T-helper 1 cell treated with Interleukin-12 subunit alpha and Interleukin-12 subunit beta and Interleukin-4 antibody, amounts not matched to agents 30 μg/mL and 1 μg/mL, for 36 hours (primary cell): ENCODE results near the gene CFAP73.
"Not testable (repeated sequence)": the region's sequence is repeated elsewhere in the genome, so short reads cannot be mapped to it uniquely, and the experiment has no call there.

Experiments
- H3K27ac Mint-ChIP-seq: one replicate; pipeline ENCODE4 v1.8.0; 2021; ENCODE audit warnings: mild to moderate bottlenecking, mixed read lengths
- H3K27me3 Mint-ChIP-seq: one replicate; pipeline ENCODE4 v1.8.0; 2021; ENCODE audit warnings: low read depth, mixed read lengths
- H3K36me3 Mint-ChIP-seq: one replicate; pipeline ENCODE4 v1.8.0; 2021; ENCODE audit warnings: low read depth, mixed read lengths
- H3K4me1 Mint-ChIP-seq: one replicate; pipeline ENCODE4 v1.8.0; 2021; ENCODE audit warnings: low read depth, mixed read lengths
- H3K4me3 Mint-ChIP-seq: one replicate; pipeline ENCODE4 v1.8.0; 2021; ENCODE audit warnings: mild to moderate bottlenecking, moderate library complexity, mixed read lengths
- H3K9me3 Mint-ChIP-seq: one replicate; pipeline ENCODE4 v1.8.0; 2021; ENCODE audit warnings: mixed read lengths

The CFAP73 gene

DNA sequence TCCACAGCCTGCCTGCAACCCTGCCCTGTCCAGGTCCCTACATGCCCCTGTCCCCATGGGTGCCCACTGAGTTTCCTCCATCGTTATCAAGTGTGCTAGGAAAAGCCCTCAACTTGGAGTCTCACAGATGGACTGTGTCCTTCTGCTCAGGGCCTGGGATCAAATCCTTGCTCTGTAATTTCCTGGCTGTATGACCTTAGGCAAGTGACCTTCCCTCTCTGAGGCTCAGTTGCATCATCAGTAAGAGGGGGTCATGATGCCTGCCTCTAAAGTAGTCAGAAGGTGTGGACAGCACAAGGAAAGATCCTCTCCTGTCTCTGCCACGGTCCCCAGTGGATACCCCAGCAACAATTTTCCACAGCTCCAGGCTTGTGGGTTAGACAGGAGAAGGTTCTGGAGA is 36.1 kb upstream of the CFAP73 start:
- no peaks in the 10 kb centered on the region for H3K27me3 Mint-ChIP-seq
- no peak overlapping the region for H3K4me3 Mint-ChIP-seq
- no peaks in the 10 kb centered on the region for H3K9me3 Mint-ChIP-seq
- no peaks in the 10 kb centered on the region for H3K36me3 Mint-ChIP-seq
- H3K4me1 Mint-ChIP-seq, result peaks cover 4% of the 10 kb centered on the region
- no peak overlapping the region for H3K27ac Mint-ChIP-seq

DNA sequence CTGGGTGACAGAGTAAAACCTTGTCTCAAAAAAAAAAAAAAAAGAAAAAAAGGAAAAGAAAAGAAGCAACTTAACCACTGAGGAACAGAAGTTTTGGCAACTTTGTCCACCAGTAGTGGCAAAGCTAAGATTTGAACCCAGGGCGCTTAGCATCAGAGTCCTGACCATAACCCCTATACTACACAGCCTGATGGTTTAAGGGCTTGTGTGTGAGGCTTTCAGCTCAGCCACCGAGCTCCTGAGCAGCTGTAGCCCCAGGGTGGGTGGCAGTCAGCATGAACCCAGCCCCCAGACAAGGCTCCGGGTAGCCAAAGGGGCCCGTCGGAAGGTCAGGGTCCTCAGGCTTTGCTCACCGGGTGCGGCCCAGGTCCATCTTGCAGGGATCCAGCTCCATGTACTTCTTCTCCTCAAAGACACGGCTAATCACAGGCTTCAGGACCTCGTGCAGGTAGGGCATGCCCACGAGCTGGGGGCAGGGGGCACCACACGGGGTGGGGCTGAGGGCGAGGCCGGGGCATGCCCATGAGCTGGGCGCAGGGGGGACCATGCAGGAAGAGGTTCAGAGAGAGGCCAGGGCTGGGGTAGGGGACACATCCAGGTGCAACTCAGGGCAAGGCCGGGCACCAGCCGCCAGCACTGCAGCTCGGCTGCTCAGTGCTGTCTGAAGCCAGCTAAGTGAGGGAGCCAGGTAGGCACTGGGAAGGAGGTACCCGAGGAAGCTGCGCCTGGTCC is 34.9 kb upstream of the CFAP73 start:
- Mint-ChIP-seq H3K27me3 (no peaks in the 10 kb centered on the region), H3K9me3 (no peaks in the 10 kb centered on the region), H3K36me3 (no peaks in the 10 kb centered on the region), H3K27ac (no peak overlapping the region), H3K4me1 (peaks cover 2% of the 10 kb centered on the region), H3K4me3 (no peak overlapping the region)

DNA sequence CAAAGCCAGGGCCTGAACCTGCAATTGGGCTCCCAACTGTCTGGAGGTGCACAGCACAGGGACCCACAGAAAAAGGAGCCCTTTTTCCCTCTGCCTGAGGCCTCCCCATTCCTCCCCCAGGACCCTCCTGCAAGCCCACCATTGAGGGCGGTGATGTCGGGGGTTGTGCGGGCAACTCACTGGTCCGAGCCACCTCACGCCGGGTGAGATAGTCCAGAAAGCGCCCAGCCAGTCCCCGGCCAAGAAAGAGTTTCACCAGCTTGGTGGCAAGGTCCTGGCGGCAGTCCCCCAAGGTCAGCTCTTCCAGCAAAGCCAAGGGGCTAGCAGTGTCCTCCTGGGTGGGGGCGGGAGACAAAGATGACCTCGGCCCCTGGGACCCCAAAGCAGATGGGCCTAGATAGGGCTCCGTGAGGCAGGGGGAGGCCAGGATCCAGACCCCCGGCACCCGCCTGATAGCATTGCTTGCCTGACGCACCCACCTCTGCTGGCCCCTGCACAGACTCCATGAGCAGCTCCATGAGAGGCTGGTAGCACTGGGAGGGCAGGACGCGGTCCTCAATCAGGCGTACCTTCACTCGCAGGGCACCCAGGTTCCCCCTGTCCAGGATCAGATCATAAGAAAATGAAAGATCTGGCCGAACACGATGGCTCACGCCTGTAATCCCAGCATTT is 33.9 kb upstream of the CFAP73 start:
- H3K27me3 Mint-ChIP-seq, result no peaks in the 10 kb centered on the region
- H3K9me3 Mint-ChIP-seq, result no peaks in the 10 kb centered on the region
- no peak overlapping the region for H3K4me3 Mint-ChIP-seq
- H3K4me1 Mint-ChIP-seq, result no peaks in the 10 kb centered on the region
- no peaks in the 10 kb centered on the region for H3K36me3 Mint-ChIP-seq
- no peak overlapping the region for H3K27ac Mint-ChIP-seq

DNA sequence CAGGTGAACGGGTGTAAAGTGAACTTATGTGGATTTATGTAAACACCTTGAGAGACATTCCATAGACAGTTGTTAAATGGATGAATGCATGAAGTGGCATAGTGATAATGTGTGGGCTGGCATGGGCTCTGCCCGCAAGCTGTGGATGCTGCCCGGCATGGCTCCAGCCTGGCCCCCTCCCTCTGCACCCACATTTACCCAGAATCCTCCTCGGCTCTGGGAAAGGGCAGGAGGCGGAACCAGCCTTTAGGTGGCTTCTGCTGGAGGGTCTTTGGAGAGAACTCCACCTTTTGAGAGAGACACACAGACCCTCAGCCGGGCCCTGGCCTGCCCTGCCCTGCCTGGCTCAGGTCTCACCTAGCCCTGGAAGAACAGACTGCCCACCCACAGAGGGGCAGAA is 32.6 kb upstream of the CFAP73 start:
- no peaks in the 10 kb centered on the region for H3K4me1 Mint-ChIP-seq
- H3K9me3 Mint-ChIP-seq, result no peaks in the 10 kb centered on the region
- H3K36me3 Mint-ChIP-seq, result no peaks in the 10 kb centered on the region
- H3K27me3 Mint-ChIP-seq, result no peaks in the 10 kb centered on the region
- no peak overlapping the region for H3K4me3 Mint-ChIP-seq
- H3K27ac Mint-ChIP-seq, result no peak overlapping the region

DNA sequence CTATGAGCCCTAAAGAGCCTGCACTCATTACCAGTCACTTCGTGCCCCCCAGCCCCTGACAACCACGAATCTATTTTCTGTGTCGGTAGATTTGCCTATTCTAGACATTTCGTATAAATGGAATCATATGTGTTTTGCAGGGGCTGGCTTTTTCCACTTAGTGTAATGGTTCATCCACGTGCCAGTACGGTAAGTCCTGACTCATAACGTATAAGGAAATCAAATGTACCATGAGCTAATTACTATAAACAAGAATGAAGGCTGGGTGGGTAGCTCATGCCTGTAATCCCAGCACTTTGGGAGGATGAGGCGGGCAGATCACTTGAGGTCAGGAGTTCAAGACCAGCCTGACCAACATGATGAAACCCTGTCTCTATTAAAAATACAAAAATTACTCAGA is 31.8 kb upstream of the CFAP73 start:
- H3K4me3 Mint-ChIP-seq, H3K4me1 Mint-ChIP-seq, H3K27me3 Mint-ChIP-seq, H3K27ac Mint-ChIP-seq, H3K9me3 Mint-ChIP-seq, H3K36me3 Mint-ChIP-seq: not testable (repeated sequence)

DNA sequence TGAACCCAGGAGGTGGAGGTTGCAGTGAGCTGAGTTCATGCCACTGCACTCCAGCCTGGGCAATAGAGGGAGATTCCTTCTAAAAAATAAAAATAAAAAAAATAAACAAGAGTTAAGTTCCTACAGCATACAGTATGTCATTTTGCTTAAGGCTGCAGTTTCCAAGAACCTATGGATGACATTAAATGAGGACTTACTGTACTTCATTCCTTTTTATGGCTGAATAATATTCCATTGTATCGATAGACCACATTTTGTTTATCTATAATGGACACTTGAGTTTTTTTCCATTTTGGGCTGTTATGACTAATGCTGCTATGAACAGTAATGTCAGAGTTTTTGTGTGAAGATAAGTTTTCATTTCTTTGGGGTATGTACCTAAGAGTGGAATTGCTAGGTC is 31.4 kb upstream of the CFAP73 start:
- no peaks in the 10 kb centered on the region for H3K4me1 Mint-ChIP-seq
- H3K27ac Mint-ChIP-seq, result no peak overlapping the region
- peaks cover 6% of the 10 kb centered on the region for H3K9me3 Mint-ChIP-seq
- H3K27me3 Mint-ChIP-seq, result peaks cover 3% of the 10 kb centered on the region
- no peak overlapping the region for H3K4me3 Mint-ChIP-seq
- H3K36me3 Mint-ChIP-seq, result no peaks in the 10 kb centered on the region

DNA sequence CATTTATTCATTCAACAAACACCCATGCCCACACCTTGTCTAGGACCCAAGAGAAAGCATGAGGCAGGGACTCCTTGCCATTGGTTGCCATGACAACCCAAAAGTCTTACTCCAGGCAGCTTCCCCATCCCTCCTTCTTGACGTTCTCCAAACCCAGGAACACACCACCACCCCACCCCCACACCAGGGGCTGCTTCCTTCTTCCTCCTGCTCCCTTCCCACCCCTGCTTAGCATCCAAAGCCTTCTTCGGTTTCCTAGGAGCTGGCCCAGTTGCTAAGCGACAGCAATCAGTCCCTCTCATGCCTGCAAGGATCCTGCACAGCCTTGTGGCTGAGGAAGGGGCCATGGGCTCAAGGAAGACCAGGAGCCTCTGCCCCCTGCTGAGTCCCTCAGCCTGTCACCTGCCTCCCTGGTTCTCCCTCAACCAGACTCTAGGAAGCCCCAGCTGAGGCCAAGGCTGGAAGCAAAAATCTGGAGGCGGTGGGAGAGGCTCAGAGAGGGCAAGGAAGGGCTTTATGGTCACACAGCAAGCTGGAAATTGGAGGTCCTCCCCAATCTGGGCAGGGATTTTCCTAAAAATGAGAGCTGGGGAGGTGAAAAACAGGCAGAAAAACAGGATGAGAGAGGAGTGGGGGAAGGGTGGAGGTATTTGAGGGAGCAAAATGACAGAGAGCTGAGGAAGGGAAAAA is 29.4 kb upstream of the CFAP73 start:
- H3K9me3 Mint-ChIP-seq, result peaks cover 10% of the 10 kb centered on the region
- H3K27me3 Mint-ChIP-seq, result peaks cover 3% of the 10 kb centered on the region
- no peak overlapping the region for H3K27ac Mint-ChIP-seq
- H3K36me3 Mint-ChIP-seq, result no peaks in the 10 kb centered on the region
- no peak overlapping the region for H3K4me3 Mint-ChIP-seq
- H3K4me1 Mint-ChIP-seq, result no peaks in the 10 kb centered on the region

DNA sequence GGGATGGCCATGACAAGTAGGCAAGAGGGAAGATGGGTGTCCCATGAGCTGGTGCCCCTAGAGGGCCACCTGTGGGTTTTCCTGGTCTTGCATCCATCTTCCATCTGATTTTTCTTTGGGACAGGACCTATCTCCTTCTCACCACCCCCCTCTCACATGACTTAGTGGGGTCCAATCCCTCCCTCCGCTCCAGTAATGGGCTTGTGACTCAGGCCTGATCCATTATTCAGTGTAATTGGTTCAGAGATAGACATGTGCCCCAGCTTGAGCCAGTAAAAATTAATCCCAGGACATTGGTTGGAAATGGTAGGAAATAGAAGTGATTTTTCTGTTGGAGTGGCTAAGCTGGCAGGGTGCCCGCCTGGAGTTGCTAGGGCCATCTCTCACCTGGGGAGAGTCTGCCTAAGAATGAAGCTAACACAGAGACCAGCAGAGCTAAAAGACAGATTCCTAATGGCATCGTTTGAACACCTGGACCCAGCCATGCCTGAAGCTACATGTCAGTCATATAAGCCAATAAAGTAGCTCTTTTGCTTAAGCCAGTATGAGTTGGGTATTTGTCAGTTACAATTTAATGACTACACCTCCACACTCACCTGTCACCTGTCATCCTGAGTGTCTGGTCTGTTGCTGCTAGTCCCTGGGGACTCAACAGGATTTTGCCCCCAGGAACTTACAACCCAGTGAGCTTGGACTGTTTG is 28.7 kb upstream of the CFAP73 start:
- Mint-ChIP-seq H3K4me3 (no peak overlapping the region), H3K9me3 (peaks cover 10% of the 10 kb centered on the region), H3K36me3 (no peaks in the 10 kb centered on the region), H3K27me3 (peaks cover 3% of the 10 kb centered on the region), H3K4me1 (no peaks in the 10 kb centered on the region), H3K27ac (no peak overlapping the region)

DNA sequence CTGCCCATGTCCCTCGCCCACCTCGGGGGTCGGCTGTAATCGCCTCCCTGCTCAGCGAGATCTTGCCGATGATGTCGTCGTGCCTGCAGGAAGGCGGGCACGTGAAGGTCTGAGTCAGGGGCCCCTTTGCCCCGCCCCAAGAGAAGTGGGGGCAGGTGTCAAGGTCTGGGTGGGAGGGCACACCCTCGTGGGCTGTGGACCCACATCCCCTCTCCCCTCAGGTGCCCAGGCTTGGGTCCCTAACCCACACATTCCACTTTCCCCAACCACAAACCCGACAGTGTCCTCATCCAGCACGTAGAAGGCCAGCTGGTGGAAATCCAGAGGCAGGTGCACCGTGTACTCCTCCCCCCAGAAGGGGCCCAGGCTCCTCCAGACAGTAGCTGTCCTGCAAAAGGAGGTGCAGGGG is 21.7 kb upstream of the CFAP73 start:
- no peak overlapping the region for H3K27ac Mint-ChIP-seq
- no peaks in the 10 kb centered on the region for H3K4me1 Mint-ChIP-seq
- H3K9me3 Mint-ChIP-seq, result peaks cover 7% of the 10 kb centered on the region
- H3K36me3 Mint-ChIP-seq, result no peaks in the 10 kb centered on the region
- no peak overlapping the region for H3K4me3 Mint-ChIP-seq
- peaks cover 2% of the 10 kb centered on the region for H3K27me3 Mint-ChIP-seq

DNA sequence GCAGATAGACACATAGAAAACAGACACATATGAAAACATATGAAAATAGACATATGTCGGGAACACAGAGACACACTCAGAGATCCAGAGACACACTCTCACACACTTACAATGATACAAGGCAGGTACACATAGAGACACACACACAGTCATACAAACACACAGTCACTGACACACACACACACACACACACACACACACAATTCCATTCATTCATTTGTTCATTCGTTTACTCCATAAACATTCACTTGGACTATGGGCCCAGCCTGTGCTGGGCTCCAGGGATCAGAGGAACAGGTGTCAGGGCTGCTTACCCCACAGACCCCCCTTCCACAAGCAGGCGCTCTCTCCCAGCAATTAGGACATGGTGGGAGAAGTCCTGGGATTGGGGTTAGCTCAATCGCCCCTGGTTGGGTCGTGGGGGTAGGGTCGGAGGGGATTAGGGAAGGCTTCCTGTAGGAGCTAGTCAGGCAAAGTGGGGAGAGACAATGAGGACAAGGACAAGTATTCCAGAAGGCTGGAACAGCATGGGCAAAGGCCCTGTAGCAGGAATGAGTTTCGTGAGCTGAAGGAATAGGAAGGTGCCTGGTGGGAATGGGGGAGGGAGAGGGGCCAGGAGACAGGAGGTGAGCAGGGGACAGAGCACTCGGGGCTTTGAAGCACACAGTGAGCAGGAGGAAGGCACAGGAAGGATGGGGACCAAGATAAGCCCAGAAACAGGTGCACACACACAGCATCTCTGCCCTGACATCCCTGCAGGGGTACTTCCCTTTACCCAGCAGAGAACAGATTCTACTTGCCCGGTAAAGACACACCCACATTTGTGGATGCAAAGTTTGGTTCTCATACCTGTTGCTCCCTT is 20.5 kb upstream of the CFAP73 start:
- no peak overlapping the region for H3K27ac Mint-ChIP-seq
- H3K36me3 Mint-ChIP-seq, result no peaks in the 10 kb centered on the region
- no peaks in the 10 kb centered on the region for H3K9me3 Mint-ChIP-seq
- no peaks in the 10 kb centered on the region for H3K27me3 Mint-ChIP-seq
- H3K4me1 Mint-ChIP-seq, result no peaks in the 10 kb centered on the region
- no peak overlapping the region for H3K4me3 Mint-ChIP-seq

DNA sequence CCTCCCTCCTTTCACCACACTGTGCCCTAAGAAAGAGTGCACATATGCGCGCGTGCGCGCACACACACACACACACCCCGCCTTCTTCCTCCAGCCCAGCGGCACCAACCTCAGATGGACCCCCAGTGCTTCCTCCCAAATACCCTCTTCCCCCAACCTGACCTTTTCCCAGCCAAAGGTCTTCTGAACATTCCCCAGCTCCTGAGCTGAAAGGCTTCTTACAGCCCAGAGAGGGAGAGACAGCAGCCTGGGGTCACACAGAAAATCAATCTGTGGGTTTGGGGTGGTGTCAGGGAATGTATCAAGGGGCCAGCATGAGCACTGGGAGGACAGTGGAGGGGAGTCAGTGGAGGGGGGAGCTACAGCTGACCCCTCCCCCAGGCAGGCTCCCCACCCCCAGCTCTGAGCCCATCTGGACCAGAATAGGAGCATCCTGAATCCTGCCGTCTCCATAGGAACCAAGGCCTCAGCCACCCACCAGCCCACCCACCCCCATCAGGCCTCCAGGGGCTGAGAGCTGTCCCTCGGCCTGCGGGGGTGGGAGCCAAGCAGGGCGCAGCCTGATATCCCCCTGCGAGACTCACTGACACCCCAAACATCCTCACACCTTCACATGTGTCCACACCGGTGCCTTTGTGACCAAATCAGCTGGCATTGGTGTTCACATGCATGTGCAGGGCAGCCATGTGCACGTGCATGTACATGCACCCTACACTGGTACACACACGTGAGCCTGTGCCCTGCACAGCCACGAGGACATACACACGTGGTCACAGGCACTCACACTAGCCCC is 19.7 kb upstream of the CFAP73 start:
- H3K9me3 Mint-ChIP-seq, result no peaks in the 10 kb centered on the region

DNA sequence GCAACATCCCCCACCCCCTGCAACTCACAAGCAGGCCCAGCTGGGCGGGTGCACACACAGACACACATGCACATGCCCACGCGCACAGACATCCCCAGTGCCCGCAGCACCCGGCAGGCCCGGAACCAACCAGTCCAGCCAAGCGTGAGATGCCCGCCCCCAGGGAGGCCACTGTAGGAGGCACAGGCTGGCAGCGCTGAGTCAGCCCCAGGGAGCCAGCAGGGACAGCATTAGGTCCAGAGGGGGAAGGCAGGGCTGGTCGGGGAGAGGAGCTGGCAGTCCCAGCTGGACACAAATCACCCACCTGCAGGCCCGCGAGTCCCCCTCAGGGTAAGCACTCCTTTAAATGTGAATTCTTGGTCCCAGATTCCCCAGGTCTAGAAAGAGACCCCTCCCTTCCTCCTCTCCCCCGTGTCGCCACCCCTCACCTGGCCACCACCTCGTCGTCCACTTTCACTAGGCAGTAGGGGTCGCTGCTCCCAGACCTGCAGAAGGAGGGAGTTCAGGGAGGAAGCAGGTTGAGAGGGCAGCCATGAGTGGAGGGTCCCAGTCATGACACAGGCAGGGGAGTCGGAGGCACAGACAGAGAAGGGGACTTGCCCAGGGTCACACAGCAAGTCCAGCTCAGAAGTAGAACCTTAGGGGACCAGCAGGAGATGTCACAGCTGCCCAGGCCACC is 18.9 kb upstream of the CFAP73 start:
- Mint-ChIP-seq H3K27ac (no peak overlapping the region), H3K4me3 (no peak overlapping the region), H3K36me3 (no peaks in the 10 kb centered on the region)

More for the DNA sequence above, 19.7 kb upstream of the CFAP73 start:
- Mint-ChIP-seq H3K36me3 (no peaks in the 10 kb centered on the region), H3K27me3 (no peaks in the 10 kb centered on the region), H3K4me1 (no peaks in the 10 kb centered on the region), H3K4me3 (no peak overlapping the region), H3K27ac (no peak overlapping the region)

DNA sequence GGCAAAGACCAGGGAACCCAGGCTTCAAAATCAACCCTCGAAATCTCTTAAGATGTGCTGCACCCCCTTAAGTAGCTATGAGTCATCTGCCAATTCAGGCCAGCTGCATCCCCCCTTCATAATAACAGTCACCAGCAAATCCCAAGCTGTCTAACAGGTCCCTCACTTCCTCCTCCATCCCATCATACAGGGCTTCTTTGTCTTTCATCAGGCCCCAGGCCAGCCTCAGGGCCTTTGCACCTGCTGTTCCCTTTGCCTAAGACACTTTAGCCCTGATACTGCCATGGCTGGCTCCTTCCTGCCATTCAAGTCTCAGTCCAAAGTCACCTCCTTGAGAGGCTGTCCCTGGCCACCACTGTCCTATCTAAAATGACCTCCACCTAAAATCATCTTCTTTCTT is 18.0 kb upstream of the CFAP73 start:
- no peaks in the 10 kb centered on the region for H3K36me3 Mint-ChIP-seq
- H3K9me3 Mint-ChIP-seq, result no peaks in the 10 kb centered on the region
- peaks cover 5% of the 10 kb centered on the region for H3K27me3 Mint-ChIP-seq
- peaks cover 8% of the 10 kb centered on the region for H3K4me1 Mint-ChIP-seq
- no peak overlapping the region for H3K4me3 Mint-ChIP-seq
- H3K27ac Mint-ChIP-seq, result no peak overlapping the region

More for the DNA sequence above, 18.9 kb upstream of the CFAP73 start:
- Mint-ChIP-seq H3K9me3 (no peaks in the 10 kb centered on the region), H3K4me1 (no peaks in the 10 kb centered on the region), H3K27me3 (no peaks in the 10 kb centered on the region)
